HFFc6 (cell line): Measurements from ENCODE around the gene CLCNKA. TPM values are rescaled to one million over a fixed set of nuclear protein-coding genes. Genes with fewer than 3 reads are reported as not detected.
"Not testable (repeated sequence)": the region's sequence is repeated elsewhere in the genome, so short reads cannot be mapped to it uniquely, and the experiment has no call there.

ENCODE experiments used
- DNase-seq: peaks from one replicate; pipeline ENCODE4 v3.0.0-alpha.2; 2018
- H3K27ac Mint-ChIP-seq: 2 replicates; pipeline ENCODE4 v1.8.0; 2020; ENCODE audit warnings: mild to moderate bottlenecking, mixed read lengths
- H3K27me3 Mint-ChIP-seq: 2 replicates; pipeline ENCODE4 v1.8.0; 2021; ENCODE audit warnings: mild to moderate bottlenecking, moderate library complexity, mixed read lengths; ENCODE audit not compliant: insufficient read depth
- H3K36me3 Mint-ChIP-seq: 2 replicates; pipeline ENCODE4 v1.8.0; 2021; ENCODE audit warnings: low read depth, mixed read lengths
- H3K4me1 Mint-ChIP-seq: 2 replicates; pipeline ENCODE4 v1.8.0; 2020; ENCODE audit warnings: low read depth, mixed read lengths
- H3K4me3 Mint-ChIP-seq: 2 replicates; pipeline ENCODE4 v1.8.0; 2020; ENCODE audit warnings: mild to moderate bottlenecking, moderate library complexity, mixed read lengths
- H3K9me3 Mint-ChIP-seq: 2 replicates; pipeline ENCODE4 v1.8.0; 2020; ENCODE audit warnings: mild to moderate bottlenecking, mixed read lengths
- CTCF ChIP-seq: fragments of 200-600 bp; sonication (generic); IDR thresholded peaks from 2 replicates; pipeline ENCODE4 v1.5.0; 2021; ENCODE audit warnings: antibody characterized with exemption, mild to moderate bottlenecking
- total RNA-seq, 6 experiments: library from RNA; stranded (reverse); fragmentation: NEBNext Ultra II Directional; extraction: Animal tissue kit (Norgen Biotek cat#: 25700); gene quantifications; 2 replicates in 1 of 6; 3 replicates in 5 of 6; pipeline ENCODE4 v1.2.3, GENCODE V29; 2021

Gene CLCNKA
- total RNA-seq, 6 experiments from 2014 or later, result not detected

GRCh38 chr1:15975805-15976680 is 45.8 kb upstream of the CLCNKA start, which contains the start of gene ZBTB17:
TSS of gene ZBTB17 (minus strand) at chr1:15976101. CDS start at chr1:15948495, 27,606 bp downstream.
- H3K27me3 Mint-ChIP-seq, result no peaks in the 10 kb centered on the region; the same call in 1 of the 2 replicates
- peaks cover 25% of the 10 kb centered on the region for H3K4me1 Mint-ChIP-seq
- DNase-seq, result peak; percentile 88
- peak; percentile 51 for TF ChIP-seq CTCF
- peak within 1 kb of the TSS; percentile 91 for H3K4me3 Mint-ChIP-seq
- peaks cover 23% of the 10 kb centered on the region for H3K36me3 Mint-ChIP-seq
- peak within 1 kb of the TSS; percentile 69 for H3K27ac Mint-ChIP-seq
- no peaks in the 10 kb centered on the region; the same call in 1 of the 2 replicates for H3K9me3 Mint-ChIP-seq

GRCh38 chr1:15977947-15978346 is 43.9 kb upstream of the CLCNKA start:
- H3K36me3 Mint-ChIP-seq, result peaks cover 12% of the 10 kb centered on the region
- H3K4me3 Mint-ChIP-seq, H3K27me3 Mint-ChIP-seq, H3K27ac Mint-ChIP-seq, DNase-seq: not testable (repeated sequence)
- peaks cover 28% of the 10 kb centered on the region for H3K4me1 Mint-ChIP-seq
- H3K9me3 Mint-ChIP-seq, result peaks cover 12% of the 10 kb centered on the region

GRCh38 chr1:15981679-15982078 is 40.2 kb upstream of the CLCNKA start:
- no peak for TF ChIP-seq CTCF
- peaks cover 14% of the 10 kb centered on the region for H3K9me3 Mint-ChIP-seq

GRCh38 chr1:15983275-15983674 is 38.6 kb upstream of the CLCNKA start:
- Mint-ChIP-seq H3K36me3 (no peaks in the 10 kb centered on the region; the same call in 1 of the 2 replicates), H3K27me3 (peaks cover under 1% of the 10 kb centered on the region; the same call in 1 of the 2 replicates), H3K4me1 (peaks cover 13% of the 10 kb centered on the region; the same call in 1 of the 2 replicates), H3K9me3 (peaks cover 14% of the 10 kb centered on the region), H3K4me3 (no peak overlapping the region), H3K27ac (no peak overlapping the region)
- DNase-seq, result no peak
- no peak for TF ChIP-seq CTCF

More at GRCh38 chr1:15981679-15982078, 40.2 kb upstream of the CLCNKA start:
- Mint-ChIP-seq H3K27me3 (no peaks in the 10 kb centered on the region), H3K4me3 (no peak overlapping the region), H3K4me1 (peaks cover 16% of the 10 kb centered on the region), H3K36me3 (no peaks in the 10 kb centered on the region; the same call in 1 of the 2 replicates), H3K27ac (no peak overlapping the region)
- DNase-seq, result no peak

- TF ChIP-seq CTCF, result no peak
- H3K9me3 Mint-ChIP-seq, result peaks cover 14% of the 10 kb centered on the region
- no peaks in the 10 kb centered on the region; the same call in 1 of the 2 replicates for H3K36me3 Mint-ChIP-seq
- H3K27ac Mint-ChIP-seq, result no peak overlapping the region
- H3K4me3 Mint-ChIP-seq, result no peak overlapping the region
- no peak for DNase-seq
- H3K4me1 Mint-ChIP-seq, result peaks cover 13% of the 10 kb centered on the region; the same call in 1 of the 2 replicates
- peaks cover 4% of the 10 kb centered on the region; the same call in 1 of the 2 replicates for H3K27me3 Mint-ChIP-seq
Observed at GRCh38 chr1:15985611-15986297, 36.1 kb upstream of the CLCNKA start.
